HG03175 (cell line): Measurements from ENCODE around the gene SLC35A3.
"Not testable (repeated sequence)": the region's sequence is repeated elsewhere in the genome, so short reads cannot be mapped to it uniquely, and the experiment has no call there.

Experiments used
- ATAC-seq: cut with Tn5 transposase; IDR thresholded peaks from one replicate; pipeline ENCODE4 v1.9.1; 2021; ENCODE audit warnings: mild to moderate bottlenecking, moderate library complexity; ENCODE audit not compliant: unreplicated experiment

The SLC35A3 gene

GRCh38 chr1:99969729-99970621 is at the start of gene SLC35A3:
TSS of gene SLC35A3 (plus strand) at chr1:99969996. CDS start at chr1:99993555, 23,559 bp downstream.
- peak; percentile 87 for ATAC-seq

- ATAC-seq, result no peak
These were observed 35.0 kb upstream of the SLC35A3 start for GRCh38 chr1:99934801-99935200.

- no peak for ATAC-seq
These were observed 34.3 kb upstream of the SLC35A3 start for GRCh38 chr1:99935534-99935933.

DNA sequence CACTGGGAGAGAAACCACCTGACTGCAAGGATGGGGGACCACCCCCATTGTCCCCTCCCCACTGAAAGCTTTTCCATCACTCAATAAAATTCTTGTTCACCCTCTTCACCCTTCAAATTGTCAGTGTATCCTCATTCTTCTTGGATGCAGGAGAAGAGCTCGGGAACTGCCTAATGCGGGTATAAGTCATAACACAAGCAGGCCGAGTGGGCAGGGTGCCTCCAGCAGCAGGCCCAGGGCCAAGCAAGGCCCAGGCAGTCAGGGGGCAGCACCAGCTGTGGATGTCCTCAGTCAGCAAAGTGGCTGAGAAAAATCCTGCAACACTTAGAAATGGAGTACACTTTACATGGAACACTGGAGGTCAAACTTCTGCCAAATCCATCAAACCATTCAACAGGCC is 33.7 kb upstream of the SLC35A3 start:
- ATAC-seq, result no peak

- no peak for ATAC-seq
These were observed 27.1 kb upstream of the SLC35A3 start for GRCh38 chr1:99942723-99943122.

GRCh38 chr1:99943223-99943794 is 26.5 kb upstream of the SLC35A3 start:
- no peak for ATAC-seq

- ATAC-seq, result no peak
These were observed 25.6 kb upstream of the SLC35A3 start for GRCh38 chr1:99944192-99944591.

DNA sequence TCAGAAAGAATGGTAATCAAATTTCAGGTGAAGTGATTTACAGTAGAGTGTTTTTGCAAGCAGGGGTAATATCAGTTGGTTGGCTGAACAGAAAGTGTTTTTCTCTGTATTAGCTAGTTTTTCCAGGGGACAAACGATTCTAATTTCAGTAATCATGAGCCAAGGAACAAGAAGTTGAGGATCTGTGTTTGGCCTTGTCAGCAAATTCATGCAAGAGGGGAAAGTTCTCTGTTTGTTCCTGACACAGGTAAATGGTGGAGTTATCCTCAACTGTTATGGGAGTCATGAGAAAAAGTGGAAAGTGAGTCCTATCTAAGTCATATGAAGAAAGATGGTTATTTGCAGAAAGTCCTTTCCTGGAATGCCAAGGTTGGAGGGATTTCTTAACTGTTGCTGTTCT is 24.6 kb upstream of the SLC35A3 start:
- ATAC-seq, result no peak

- no peak for ATAC-seq
These were observed 19.3 kb upstream of the SLC35A3 start for GRCh38 chr1:99950486-99950885.

DNA sequence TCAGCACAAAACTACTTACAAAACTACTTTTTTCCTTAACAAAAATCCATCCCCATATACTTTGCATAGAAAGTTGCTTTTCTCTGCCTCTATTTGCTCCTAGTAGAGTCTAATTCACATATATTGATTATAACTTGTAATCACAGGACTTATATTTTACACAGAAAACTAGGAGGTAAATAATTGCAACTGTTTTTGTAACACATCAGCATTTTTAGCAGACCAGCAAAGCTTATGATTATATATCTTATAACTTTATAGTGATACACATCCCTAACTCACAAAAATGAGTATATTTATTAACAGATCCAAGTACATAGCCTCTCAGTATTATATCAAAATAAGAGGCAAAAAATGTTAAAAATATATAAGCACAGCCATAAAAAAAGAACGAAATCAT is 17.3 kb upstream of the SLC35A3 start:
- no peak for ATAC-seq

DNA sequence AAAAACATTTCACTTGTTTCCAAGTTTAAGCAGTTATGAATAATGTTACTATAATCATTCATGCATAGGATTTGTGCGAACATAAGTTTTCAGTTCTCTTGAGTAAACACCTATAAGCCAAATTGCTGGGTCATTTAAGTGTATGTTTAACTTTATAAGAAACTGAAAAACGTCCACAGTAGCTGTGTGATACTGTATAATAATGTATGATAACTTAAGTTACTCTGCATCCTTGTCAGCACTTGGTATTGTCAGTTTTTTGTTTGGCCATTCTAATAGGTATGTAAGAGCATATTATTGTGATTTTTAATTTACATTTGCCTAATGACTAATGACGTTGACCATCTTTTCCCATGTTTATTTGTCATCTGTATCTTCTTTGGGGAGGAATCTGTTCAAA is 14.4 kb upstream of the SLC35A3 start:
- no peak for ATAC-seq

- ATAC-seq, result no peak
These were observed 13.0 kb upstream of the SLC35A3 start for GRCh38 chr1:99956755-99957154.

DNA sequence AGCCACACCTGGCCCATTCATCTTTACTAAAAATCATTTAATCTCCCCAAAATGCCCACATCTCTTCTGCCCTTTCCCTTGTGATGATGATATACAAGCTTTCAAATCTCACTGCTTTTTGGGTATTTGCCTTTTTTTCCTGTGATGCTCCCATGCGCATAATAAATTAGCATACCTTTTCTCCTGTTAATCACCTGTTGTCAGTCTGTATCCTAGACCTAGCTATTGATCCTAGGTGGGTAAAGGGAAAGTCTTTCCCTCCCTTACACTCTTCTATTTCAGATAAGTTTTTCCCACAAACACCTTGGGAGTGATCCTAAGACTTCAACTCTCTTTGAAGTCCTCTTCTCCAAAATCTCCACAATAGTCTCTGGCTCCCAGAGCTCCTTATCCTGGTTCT is 12.0 kb upstream of the SLC35A3 start:
- ATAC-seq, result no peak

- ATAC-seq, result not testable (repeated sequence)
These were observed 10.5 kb upstream of the SLC35A3 start for GRCh38 chr1:99959189-99959705.

GRCh38 chr1:99960260-99960659 is 9.5 kb upstream of the SLC35A3 start:
- ATAC-seq, result not testable (repeated sequence)

DNA sequence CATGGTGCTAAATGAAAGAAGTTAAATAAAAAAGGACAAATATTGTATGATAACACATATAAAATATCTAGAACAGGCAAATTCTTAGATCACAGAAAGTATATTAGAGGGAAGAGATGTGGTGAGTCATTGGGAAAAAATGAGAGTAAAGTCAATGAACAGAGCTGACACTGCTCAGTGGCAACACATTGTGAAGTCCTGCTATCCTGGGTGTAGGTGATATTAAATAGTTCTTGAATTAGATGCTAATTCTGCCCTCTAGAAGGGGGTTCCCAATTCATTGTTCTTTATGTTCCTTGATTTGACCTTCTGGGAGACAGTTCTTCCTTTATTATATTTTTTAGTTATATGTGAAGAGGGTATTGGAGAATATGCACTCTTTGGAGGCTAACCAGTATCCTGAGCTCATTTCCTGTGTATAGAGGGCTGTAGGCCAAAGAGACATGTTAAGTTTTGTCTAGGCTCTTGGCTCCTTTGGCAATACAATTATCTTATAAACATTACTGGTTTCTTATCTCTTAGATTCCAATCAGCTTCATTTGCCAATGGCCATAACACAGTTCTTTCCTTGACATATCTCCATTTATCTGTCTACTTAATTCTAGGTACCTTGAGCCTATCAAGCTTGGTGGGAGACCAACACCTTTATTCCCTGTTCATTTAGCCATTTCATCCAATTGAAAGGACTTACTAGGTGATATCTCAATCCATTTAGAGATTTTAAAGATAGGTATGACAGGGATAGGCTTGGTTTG is 6.6 kb upstream of the SLC35A3 start:
- ATAC-seq, result no peak

DNA sequence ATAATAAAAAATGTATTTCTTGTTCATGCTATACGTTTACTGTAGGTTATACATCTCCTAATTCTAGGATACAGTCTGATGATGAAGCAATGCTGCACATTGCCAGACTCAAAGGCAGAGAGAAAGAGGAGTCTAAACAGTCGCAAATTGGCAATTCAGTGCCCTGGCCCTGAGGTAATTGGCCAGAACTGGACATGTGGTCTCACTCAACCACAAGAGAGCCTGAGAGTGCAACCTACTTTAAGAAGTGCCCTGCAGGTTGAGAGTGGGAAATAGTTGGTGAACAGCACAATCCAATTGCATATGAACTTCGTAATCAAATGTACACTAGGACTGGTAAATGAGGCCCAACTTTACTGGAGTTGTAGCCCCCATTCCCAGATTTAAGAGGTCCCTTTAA is 5.0 kb upstream of the SLC35A3 start:
- ATAC-seq, result no peak

GRCh38 chr1:99965646-99966375 is 4.0 kb upstream of the SLC35A3 start:
- ATAC-seq, result no peak

- no peak for ATAC-seq
These were observed 1.6 kb upstream of the SLC35A3 start for GRCh38 chr1:99968214-99968613.

DNA sequence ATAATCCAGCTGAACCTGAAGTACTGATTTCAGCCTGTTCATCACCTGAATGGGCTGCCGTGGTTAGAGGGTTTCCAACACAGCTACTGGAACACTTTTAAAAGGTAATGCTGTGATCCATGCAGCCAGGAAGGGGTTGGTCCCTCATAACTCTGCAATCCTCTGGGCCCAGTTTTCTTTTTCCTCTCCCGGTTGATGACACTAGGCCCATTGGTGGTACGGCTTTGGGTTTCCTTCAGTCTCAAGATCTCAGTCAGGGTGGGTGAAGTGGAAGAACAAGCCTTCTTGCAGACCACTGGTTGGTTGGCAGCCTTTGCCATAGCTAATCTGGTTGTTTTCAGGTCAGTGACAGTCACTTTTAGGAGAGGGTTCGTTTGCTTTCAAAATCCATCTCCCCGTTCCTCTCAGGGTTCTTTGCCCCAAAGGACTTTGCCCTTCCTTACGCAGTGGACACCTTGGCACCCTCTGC is 502 bp upstream of the SLC35A3 start:
- peak; percentile 18 for ATAC-seq
